Panc1 (cell line): ENCODE results near the gene SYT17. TPM values are rescaled to one million over a fixed set of nuclear protein-coding genes. Genes with fewer than 3 reads are reported as not detected.

Experiments
- ATAC-seq: fragments of 200-7000 bp; cut with Tn5 transposase; 2 replicates; pipeline ENCODE4 v1.9.1; 2020; ENCODE audit warnings: mild to moderate bottlenecking, moderate library complexity
- BruUV-seq: library from RNA; stranded (reverse); fragments of 400-500 nt; replicated peaks from 2 replicates; lab custom pipeline; 2021; lab: Mats Ljungman, UMichigan
- CTCF ChIA-PET: fragments of 300-600 bp; sonication (Branson Sonifier 250); formaldehyde crosslinking; loops from one replicate; lab custom pipeline; 2022; ENCODE audit warnings: antibody characterized with exemption; lab: Charles Lee
- POLR2A ChIA-PET: fragments of 300-600 bp; sonication (Branson Sonifier 250); formaldehyde crosslinking; loops from one replicate; lab custom pipeline; 2022; ENCODE audit warnings: antibody characterized with exemption; lab: Charles Lee
- DNase-seq: peaks from one replicate; pipeline ENCODE4 v3.0.0-alpha.2; 2010; ENCODE audit warnings: low read depth, low spot score
- H3K27ac ChIP-seq: 2 replicates; pipeline ENCODE4 v1.5.1; 2011; ENCODE audit warnings: mild to moderate bottlenecking, low read length, inconsistent platforms
- H3K27me3 ChIP-seq: fragments of 200-500 bp; sonication (Bioruptor generic); 2 replicates; pipeline ENCODE4 v1.6.0; 2014; ENCODE audit warnings: low read length, inconsistent platforms; ENCODE audit not compliant: control insufficient read depth, insufficient read depth
- H3K36me3 ChIP-seq: fragments of 200-500 bp; sonication (Bioruptor generic); 2 replicates; pipeline ENCODE4 v1.5.1; 2014; ENCODE audit warnings: inconsistent platforms, mild to moderate bottlenecking, low read length, moderate library complexity; ENCODE audit not compliant: control insufficient read depth, insufficient read depth
- H3K4me1 ChIP-seq: 2 replicates; pipeline ENCODE4 v1.5.1; 2011; ENCODE audit warnings: inconsistent platforms, mild to moderate bottlenecking, low read length, moderate library complexity; ENCODE audit not compliant: control insufficient read depth, insufficient read depth
- H3K4me3 ChIP-seq, 2 experiments: 2 replicates each; pipeline ENCODE4 v1.5.1; 2011 to 2012; ENCODE audit warnings: low read depth in 2 of 2, low read length in 2 of 2, mild to moderate bottlenecking in 2 of 2, inconsistent platforms in 1 of 2, moderate library complexity in 1 of 2
- H3K9me3 ChIP-seq: fragments of 200-500 bp; sonication (Bioruptor generic); 2 replicates; pipeline ENCODE4 v1.5.1; 2014; ENCODE audit warnings: low read depth, mild to moderate bottlenecking, inconsistent platforms, low read length, moderate library complexity; ENCODE audit not compliant: control insufficient read depth, insufficient read depth
- POLR2AphosphoS5 ChIP-seq: IDR thresholded peaks from 2 replicates; pipeline ENCODE4 v1.6.1; 2012; ENCODE audit warnings: mild to moderate bottlenecking, low read depth, low read length, moderate library complexity
- REST ChIP-seq, 2 experiments: IDR thresholded peaks; 2 replicates each; pipeline ENCODE4 v1.6.1; 2011 to 2012; ENCODE audit warnings: low read depth in 2 of 2, control low read depth in 1 of 2, low read length in 1 of 2, mild to moderate bottlenecking in 1 of 2, moderate library complexity in 1 of 2; ENCODE audit not compliant: insufficient read depth in 1 of 2
- SIN3A ChIP-seq: IDR thresholded peaks from 2 replicates; pipeline ENCODE4 v1.6.1; 2012; ENCODE audit warnings: low read depth, mild to moderate bottlenecking, low read length, moderate library complexity, borderline replicate concordance; ENCODE audit not compliant: insufficient read depth
- TCF7L2 ChIP-seq: IDR thresholded peaks from 2 replicates; pipeline ENCODE4 v1.6.1; 2011; ENCODE audit warnings: mild to moderate bottlenecking, low read depth, low read length, inconsistent platforms
- in situ Hi-C: cut with HindIII; loops from 2 replicates; pipeline ENCODE4 v1.10.0; 2016; ENCODE audit warnings: low sequenced_read_pairs, low pct_unique_long_range_greater_than_20kb
- intact Hi-C: fragments of 100-400 bp; cut with micrococcal nuclease; formaldehyde crosslinking; loops from one replicate; pipeline ENCODE4 v1.10.0; 2022; ENCODE audit not compliant: unreplicated experiment
- total RNA-seq: library from RNA; stranded (reverse); gene quantifications from one replicate; pipeline ENCODE4 v1.2.1, GENCODE V29; 2021; ENCODE audit not compliant: unreplicated experiment
- TF ChIP-seq, protein P1 (sequence below): fragments of 450-650 bp; IDR thresholded peaks from 2 replicates; pipeline ENCODE4 v1.5.1; 2017; ENCODE audit warnings: mild to moderate bottlenecking

Gene SYT17
- total RNA-seq, 1 experiment from 2014 or later = 5.4 TPM

DNA sequence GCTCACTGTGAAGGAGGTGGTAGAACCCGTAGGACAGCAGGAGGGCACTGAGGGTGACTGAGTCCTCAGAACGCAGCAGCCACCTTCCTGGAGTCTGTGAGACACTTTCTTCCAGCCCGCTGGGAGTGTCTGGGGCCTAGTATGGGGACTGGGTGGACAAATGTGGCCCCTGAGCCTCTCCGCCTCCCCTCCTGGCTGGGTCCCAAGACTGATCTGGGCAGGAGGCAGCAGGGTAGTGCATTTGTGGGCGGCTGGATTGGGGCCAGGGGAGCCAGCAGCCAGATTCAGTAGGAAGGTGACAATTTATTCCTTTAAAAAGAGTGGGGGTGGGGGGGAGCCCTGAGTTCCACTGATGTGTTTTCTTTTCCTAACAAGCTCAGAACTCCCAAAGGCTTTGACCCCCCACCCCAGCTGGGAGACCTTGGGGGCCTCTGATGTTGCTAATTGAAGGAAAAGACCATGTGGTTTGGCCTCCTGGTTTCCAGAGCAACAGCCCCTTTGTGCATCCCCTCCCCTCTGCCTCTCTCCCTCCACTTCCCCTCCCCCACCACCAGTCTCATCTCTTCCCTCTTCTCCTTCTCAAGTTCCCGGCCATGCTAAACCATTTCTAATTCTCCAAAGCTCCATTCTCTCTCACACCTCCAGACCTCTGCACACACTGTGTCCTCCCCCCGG is 121.9 kb downstream of the SYT17 start:
- CTCF ChIA-PET = no interaction called here
- ATAC-seq (no peak), DNase-seq (no peak)
- no peaks in the 10 kb centered on the region for H3K36me3 ChIP-seq
- H3K4me1 ChIP-seq = no peaks in the 10 kb centered on the region
- in situ Hi-C loops (no loop called here), intact Hi-C loops (no loop called here)
- TF ChIP-seq SIN3A (no peak), TCF7L2 (no peak), POLR2AphosphoS5 (no peak), REST (IDR thresholded peaks at IDR 0.05; ENCODE audit: insufficient read depth in 1 of 2, low read depth in 2 of 2, low read length in 1 of 2) (no peak)
- TF ChIP-seq, protein P1, sequence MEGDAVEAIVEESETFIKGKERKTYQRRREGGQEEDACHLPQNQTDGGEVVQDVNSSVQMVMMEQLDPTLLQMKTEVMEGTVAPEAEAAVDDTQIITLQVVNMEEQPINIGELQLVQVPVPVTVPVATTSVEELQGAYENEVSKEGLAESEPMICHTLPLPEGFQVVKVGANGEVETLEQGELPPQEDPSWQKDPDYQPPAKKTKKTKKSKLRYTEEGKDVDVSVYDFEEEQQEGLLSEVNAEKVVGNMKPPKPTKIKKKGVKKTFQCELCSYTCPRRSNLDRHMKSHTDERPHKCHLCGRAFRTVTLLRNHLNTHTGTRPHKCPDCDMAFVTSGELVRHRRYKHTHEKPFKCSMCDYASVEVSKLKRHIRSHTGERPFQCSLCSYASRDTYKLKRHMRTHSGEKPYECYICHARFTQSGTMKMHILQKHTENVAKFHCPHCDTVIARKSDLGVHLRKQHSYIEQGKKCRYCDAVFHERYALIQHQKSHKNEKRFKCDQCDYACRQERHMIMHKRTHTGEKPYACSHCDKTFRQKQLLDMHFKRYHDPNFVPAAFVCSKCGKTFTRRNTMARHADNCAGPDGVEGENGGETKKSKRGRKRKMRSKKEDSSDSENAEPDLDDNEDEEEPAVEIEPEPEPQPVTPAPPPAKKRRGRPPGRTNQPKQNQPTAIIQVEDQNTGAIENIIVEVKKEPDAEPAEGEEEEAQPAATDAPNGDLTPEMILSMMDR = no peak
- H3K27me3 ChIP-seq = peaks cover 14% of the 10 kb centered on the region
- H3K9me3 ChIP-seq = no peaks in the 10 kb centered on the region
- POLR2A ChIA-PET = no interaction called here
- no peak overlapping the region for H3K4me3 ChIP-seq
- H3K27ac ChIP-seq = no peak overlapping the region
- no TSS peak for BruUV-seq

- no TSS peak for BruUV-seq
- POLR2A ChIA-PET = no interaction called here
- TF ChIP-seq TCF7L2 = no peak
- TF ChIP-seq, protein P1 = no peak
- no peak for TF ChIP-seq REST (IDR thresholded peaks at IDR 0.05; ENCODE audit: insufficient read depth in 1 of 2, low read depth in 2 of 2, low read length in 1 of 2)
- no peak for TF ChIP-seq POLR2AphosphoS5
- TF ChIP-seq SIN3A = no peak
- Histone ChIP-seq H3K27ac (no peak overlapping the region), H3K36me3 (no peaks in the 10 kb centered on the region), H3K27me3 (peaks cover 14% of the 10 kb centered on the region), H3K9me3 (no peaks in the 10 kb centered on the region), H3K4me3 (no peak overlapping the region), H3K4me1 (no peaks in the 10 kb centered on the region)
- in situ Hi-C loops (no loop called here), intact Hi-C loops (no loop called here)
- DNase-seq (no peak), ATAC-seq (no peak)
- CTCF ChIA-PET = no interaction called here
Observed at GRCh38 chr16:19290860-19291259, 122.8 kb downstream of the SYT17 start.
